Smooth muscle cell (in vitro differentiated cells): ENCODE data around the gene PLET1. TPM values are rescaled to one million over a fixed set of nuclear protein-coding genes. Genes with fewer than 3 reads are reported as not detected.

Experiments used
- DNase-seq: peaks from one replicate; lab custom pipeline; 2025; ENCODE audit not compliant: unreplicated experiment; lab: John Stamatoyannopoulos, UW
- H2AFZ ChIP-seq: fragments of 200-600 bp; sonication (generic); 2 replicates; pipeline ENCODE4 v1.6.0; 2016; ENCODE audit warnings: antibody characterized with exemption, low read depth, mild to moderate bottlenecking
- H3F3A ChIP-seq: fragments of 200-600 bp; sonication (generic); 2 replicates; pipeline ENCODE4 v1.6.0; 2017; ENCODE audit warnings: antibody characterized with exemption, low read depth
- H3K27ac ChIP-seq: fragments of 200-600 bp; sonication (generic); 2 replicates; pipeline ENCODE4 v1.5.1; 2016; ENCODE audit warnings: low read depth, mild to moderate bottlenecking
- H3K27me3 ChIP-seq: fragments of 200-600 bp; sonication (generic); 2 replicates; pipeline ENCODE4 v1.6.1; 2016; ENCODE audit warnings: low read depth, mild to moderate bottlenecking
- H3K36me3 ChIP-seq: fragments of 200-600 bp; sonication (generic); 2 replicates; pipeline ENCODE4 v1.5.1; 2016; ENCODE audit warnings: low read depth
- H3K4me1 ChIP-seq: fragments of 200-600 bp; sonication (generic); 2 replicates; pipeline ENCODE4 v1.5.1; 2016; ENCODE audit warnings: low read depth
- H3K4me2 ChIP-seq: fragments of 200-600 bp; sonication (generic); 2 replicates; pipeline ENCODE4 v1.6.0; 2016; ENCODE audit warnings: mild to moderate bottlenecking
- H3K4me3 ChIP-seq: fragments of 200-600 bp; sonication (generic); 2 replicates; pipeline ENCODE4 v1.5.1; 2016; ENCODE audit warnings: mild to moderate bottlenecking
- H3K79me2 ChIP-seq: fragments of 200-600 bp; sonication (generic); 2 replicates; pipeline ENCODE4 v1.6.0; 2016; ENCODE audit warnings: low read depth, mild to moderate bottlenecking
- H3K9ac ChIP-seq: fragments of 200-600 bp; sonication (generic); 2 replicates; pipeline ENCODE4 v1.6.0; 2016; ENCODE audit warnings: low read depth
- H3K9me3 ChIP-seq: fragments of 200-600 bp; sonication (generic); replicated peaks from 2 replicates; pipeline ENCODE4 v1.5.1; 2016; ENCODE audit warnings: low read depth
- H4K20me1 ChIP-seq: fragments of 200-600 bp; sonication (generic); 2 replicates; pipeline ENCODE4 v1.6.0; 2016; ENCODE audit warnings: low read depth
- CTCF ChIP-seq: fragments of 200-600 bp; sonication (generic); IDR thresholded peaks from 2 replicates; pipeline ENCODE4 v1.5.1; 2017; ENCODE audit warnings: borderline replicate concordance, mild to moderate bottlenecking, antibody characterized with exemption; ENCODE audit not compliant: insufficient read depth, poor library complexity, severe bottlenecking
- WGBS: methylation state at CpG from one replicate; pipeline ENCODE4 v1.1.7; 2016; ENCODE audit warnings: low lambda C conversion rate; 5-methylcytosine and 5-hydroxymethylcytosine counted together
- polyA plus RNA-seq: library from polyadenylated mRNA; unstranded; fragments of >200 nt; fragmentation: Nextera tagmentation; extraction: Ambion mirVana; gene quantifications from 2 replicates; pipeline ENCODE4 v1.2.1, GENCODE V29; 2016
- total RNA-seq: library from RNA; depleted of rRNA; stranded (reverse); fragments of >200 nt; gene quantifications from 2 replicates; pipeline ENCODE4 v1.2.3, GENCODE V29; 2014

The PLET1 gene
- total and polyA plus RNA-seq, 2 experiments from 2014 or later = not detected

GRCh38 chr11:112306230-112306629, 45.6 kb upstream of the PLET1 start:
- Histone ChIP-seq H4K20me1 (no peaks in the 10 kb centered on the region), H3K27me3 (peaks cover 3% of the 10 kb centered on the region), H3K36me3 (no peaks in the 10 kb centered on the region), H3F3A (peaks cover 5% of the 10 kb centered on the region), H3K9me3 (no peaks in the 10 kb centered on the region), H3K27ac (no peak overlapping the region), H2AFZ (no peak overlapping the region), H3K4me3 (no peak overlapping the region), H3K4me1 (peaks cover 12% of the 10 kb centered on the region), H3K9ac (no peak overlapping the region), H3K4me2 (no peak overlapping the region), H3K79me2 (no peaks in the 10 kb centered on the region)
- DNase-seq = no peak
- TF ChIP-seq CTCF = no peak
- WGBS = 100% methylated on average over 1 of the region's 1 CpG

- H3K4me1 ChIP-seq = peaks cover 12% of the 10 kb centered on the region
- TF ChIP-seq CTCF = no peak
- H3K4me3 ChIP-seq = no peak overlapping the region
- no peaks in the 10 kb centered on the region for H3K79me2 ChIP-seq
- H4K20me1 ChIP-seq = no peaks in the 10 kb centered on the region
- no peaks in the 10 kb centered on the region for H3K9me3 ChIP-seq
- H2AFZ ChIP-seq = no peak overlapping the region
- no peak for DNase-seq
- H3K27ac ChIP-seq = no peak overlapping the region
- WGBS = 100% methylated on average over 1 of the region's 1 CpG
- peaks cover 5% of the 10 kb centered on the region for H3F3A ChIP-seq
- H3K27me3 ChIP-seq = no peaks in the 10 kb centered on the region
- H3K4me2 ChIP-seq = no peak overlapping the region
- no peak overlapping the region for H3K9ac ChIP-seq
- no peaks in the 10 kb centered on the region for H3K36me3 ChIP-seq
Observed at GRCh38 chr11:112304914-112305313, 44.3 kb upstream of the PLET1 start.

GRCh38 chr11:112303616-112304015, 43.0 kb upstream of the PLET1 start:
- TF ChIP-seq CTCF = no peak
- no peak overlapping the region for H3K4me2 ChIP-seq
- H3K9me3 ChIP-seq = no peaks in the 10 kb centered on the region
- H3K27me3 ChIP-seq = no peaks in the 10 kb centered on the region
- no peak overlapping the region for H3K27ac ChIP-seq
- peaks cover 12% of the 10 kb centered on the region for H3K4me1 ChIP-seq
- H2AFZ ChIP-seq = no peak overlapping the region
- no peak for DNase-seq
- 94% methylated on average over 1 of the region's 1 CpG for WGBS
- no peaks in the 10 kb centered on the region for H4K20me1 ChIP-seq
- no peak overlapping the region for H3K4me3 ChIP-seq
- H3K36me3 ChIP-seq = no peaks in the 10 kb centered on the region
- no peaks in the 10 kb centered on the region for H3K79me2 ChIP-seq
- H3F3A ChIP-seq = peaks cover 5% of the 10 kb centered on the region
- H3K9ac ChIP-seq = no peak overlapping the region

GRCh38 chr11:112302226-112302868, 41.7 kb upstream of the PLET1 start:
- H3K4me2 ChIP-seq = peak overlapping the region; percentile 74
- peak overlapping the region; percentile 52 for H3K27ac ChIP-seq
- H3K4me3 ChIP-seq = no peak overlapping the region
- peaks cover 5% of the 10 kb centered on the region for H3F3A ChIP-seq
- no peaks in the 10 kb centered on the region for H3K79me2 ChIP-seq
- H3K4me1 ChIP-seq = peaks cover 12% of the 10 kb centered on the region
- H3K27me3 ChIP-seq = no peaks in the 10 kb centered on the region
- no peaks in the 10 kb centered on the region for H4K20me1 ChIP-seq
- peak overlapping the region; percentile 17 for H3K9ac ChIP-seq
- no peaks in the 10 kb centered on the region for H3K9me3 ChIP-seq
- no peak for DNase-seq
- no peaks in the 10 kb centered on the region for H3K36me3 ChIP-seq
- no peak for TF ChIP-seq CTCF
- peak overlapping the region; percentile 51 for H2AFZ ChIP-seq
- WGBS = 36% methylated on average over 5 of the region's 5 CpGs
